ENCODE data around the gene ANKRD60. TPM values are rescaled to one million over a fixed set of nuclear protein-coding genes. Genes with fewer than 3 reads are reported as not detected.

Gene ANKRD60
- total RNA-seq, 1 experiment from 2014 or later = not detected

GRCh38 chr20:58243653-58244410, 15.4 kb upstream of the ANKRD60 start (continued):
- TF ChIP-seq ZSCAN18 (CRISPR knock-in tag; IDR thresholded peaks at IDR 0.05) = no peak
- TF ChIP-seq CTCF (IDR thresholded peaks at IDR 0.05) = no peak
- TF ChIP-seq TP53 (CRISPR knock-in tag; IDR thresholded peaks at IDR 0.05) = no peak
- TF ChIP-seq ZNF425 (CRISPR knock-in tag; conservative IDR thresholded peaks at IDR 0.05) = no peak
- no peak for TF ChIP-seq NFATC4 (CRISPR knock-in tag; IDR thresholded peaks at IDR 0.05)

- Mint-ChIP-seq H3K9me3 (no peaks in the 10 kb centered on the region), H3K27me3 (ENCODE audit: low read depth) (no peaks in the 10 kb centered on the region), H3K4me1 (peaks cover 10% of the 10 kb centered on the region), H3K4me3 (no peak overlapping the region), H3K27ac (no peak overlapping the region), H3K36me3 (peaks cover 32% of the 10 kb centered on the region)
- POLR2A ChIA-PET = no interaction called here
- DNase-seq (ENCODE audit: low spot score) = no peak
- ATAC-seq = no peak
- CTCF ChIA-PET = interaction anchor here (0.7 to 0.8 kb wide), 2 partner anchors 117 to 204 kb away, joined by 3 read pairs; no protein-coding TSS in a partner anchor
- no peak for TF ChIP-seq ZNF317 (CRISPR knock-in tag; IDR thresholded peaks at IDR 0.05; ENCODE audit: borderline replicate concordance, low read depth)
- TF ChIP-seq ZNF671 (CRISPR knock-in tag; IDR thresholded peaks at IDR 0.05) = no peak
- TF ChIP-seq TCF7 (CRISPR knock-in tag; IDR thresholded peaks at IDR 0.05; ENCODE audit: low read depth) = no peak
- no peak for TF ChIP-seq HMGXB4 (CRISPR knock-in tag; IDR thresholded peaks at IDR 0.05)
- TF ChIP-seq TP53 (CRISPR knock-in tag; IDR thresholded peaks at IDR 0.05) = no peak
- TF ChIP-seq ZBTB21 (CRISPR knock-in tag; IDR thresholded peaks at IDR 0.05; ENCODE audit: borderline replicate concordance) = no peak
- TF ChIP-seq MYBL2 (CRISPR knock-in tag; IDR thresholded peaks at IDR 0.05) = no peak
- TF ChIP-seq ZSCAN18 (CRISPR knock-in tag; IDR thresholded peaks at IDR 0.05) = no peak
- no peak for TF ChIP-seq ATF6 (CRISPR knock-in tag; IDR thresholded peaks at IDR 0.05)
- TF ChIP-seq PREB (CRISPR knock-in tag; IDR thresholded peaks at IDR 0.05; ENCODE audit: borderline replicate concordance) = no peak
- no peak for TF ChIP-seq ATF1 (CRISPR knock-in tag; IDR thresholded peaks at IDR 0.05)
- TF ChIP-seq ATF2 (CRISPR knock-in tag; IDR thresholded peaks at IDR 0.05; ENCODE audit: borderline replicate concordance, low read depth) = no peak
- TF ChIP-seq EMX1 (CRISPR knock-in tag; IDR thresholded peaks at IDR 0.05) = no peak
- no peak for TF ChIP-seq FOXP4 (CRISPR knock-in tag; IDR thresholded peaks at IDR 0.05)
- no peak for TF ChIP-seq JAZF1 (CRISPR knock-in tag; IDR thresholded peaks at IDR 0.05)
Observed at GRCh38 chr20:58242824-58243223, 14.4 kb upstream of the ANKRD60 start.

Measured in WTC11 (cell line).